Measurements from ENCODE around the gene NKIRAS1.
A peak's percentile ranks its signal among the peaks of the same experiment; 100 is the strongest.

DNA sequence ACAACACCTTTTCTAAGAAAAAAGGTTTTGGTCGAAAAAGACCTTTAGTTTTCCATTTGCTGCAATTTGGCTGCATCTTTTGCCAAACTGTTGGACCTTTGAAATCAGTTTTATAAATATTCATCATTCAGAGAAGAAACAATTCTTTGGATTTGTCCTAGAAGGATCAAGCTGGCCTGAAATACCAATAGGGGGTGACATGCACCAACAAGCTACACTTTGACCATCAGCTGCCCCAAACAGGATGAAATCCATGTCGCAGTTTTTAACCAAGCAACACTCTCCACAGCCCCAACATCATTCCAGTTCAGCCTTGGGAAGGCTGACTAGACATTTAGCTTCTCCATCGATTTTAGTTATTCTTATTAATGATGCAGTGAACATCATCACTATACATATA, 9.9 kb upstream of the NKIRAS1 start:
- TF ChIP-seq, protein P1, sequence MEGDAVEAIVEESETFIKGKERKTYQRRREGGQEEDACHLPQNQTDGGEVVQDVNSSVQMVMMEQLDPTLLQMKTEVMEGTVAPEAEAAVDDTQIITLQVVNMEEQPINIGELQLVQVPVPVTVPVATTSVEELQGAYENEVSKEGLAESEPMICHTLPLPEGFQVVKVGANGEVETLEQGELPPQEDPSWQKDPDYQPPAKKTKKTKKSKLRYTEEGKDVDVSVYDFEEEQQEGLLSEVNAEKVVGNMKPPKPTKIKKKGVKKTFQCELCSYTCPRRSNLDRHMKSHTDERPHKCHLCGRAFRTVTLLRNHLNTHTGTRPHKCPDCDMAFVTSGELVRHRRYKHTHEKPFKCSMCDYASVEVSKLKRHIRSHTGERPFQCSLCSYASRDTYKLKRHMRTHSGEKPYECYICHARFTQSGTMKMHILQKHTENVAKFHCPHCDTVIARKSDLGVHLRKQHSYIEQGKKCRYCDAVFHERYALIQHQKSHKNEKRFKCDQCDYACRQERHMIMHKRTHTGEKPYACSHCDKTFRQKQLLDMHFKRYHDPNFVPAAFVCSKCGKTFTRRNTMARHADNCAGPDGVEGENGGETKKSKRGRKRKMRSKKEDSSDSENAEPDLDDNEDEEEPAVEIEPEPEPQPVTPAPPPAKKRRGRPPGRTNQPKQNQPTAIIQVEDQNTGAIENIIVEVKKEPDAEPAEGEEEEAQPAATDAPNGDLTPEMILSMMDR (conservative IDR thresholded peaks at IDR 0.05 in 1 of 2, IDR thresholded peaks at IDR 0.05 in 1 of 2; ENCODE audit: low read depth in 1 of 2, low read length in 2 of 2): peak in 1 of 2 donors; percentile 13
- no peak for TF ChIP-seq EZH2 (IDR thresholded peaks at IDR 0.05; ENCODE audit: low read length, missing control alignments)
